Esophagus squamous epithelium (tissue), 5 donors: ENCODE measurements around the gene LEFTY2. TPM values are rescaled to one million over a fixed set of nuclear protein-coding genes. Genes with fewer than 3 reads are reported as not detected.

Source experiments
- DNase-seq: peaks from one replicate; lab custom pipeline; 2025; lab: John Stamatoyannopoulos, UW
- H3K27ac ChIP-seq, 4 donors: fragments of 200-600 bp; sonication (generic); one replicate each; pipeline ENCODE4 v1.5.1; 2016 to 2019; ENCODE audit warnings: mild to moderate bottlenecking in 1 of 4
- H3K27me3 ChIP-seq, 4 donors: fragments of 200-600 bp; sonication (generic); 1 replicate in 3 of 4; 2 replicates in 1 of 4; pipeline versions ENCODE4 v1.5.1 to v1.6.0; 2017 to 2021; ENCODE audit warnings: antibody characterized with exemption in 1 of 4
- H3K36me3 ChIP-seq, 3 donors: fragments of 200-600 bp; sonication (generic); one replicate each; pipeline ENCODE4 v1.5.1; 2016 to 2019
- H3K4me1 ChIP-seq, 3 donors: fragments of 200-600 bp; sonication (generic); one replicate each; pipeline ENCODE4 v1.5.1; 2017 to 2019
- H3K4me3 ChIP-seq, 4 donors: fragments of 200-600 bp; sonication (generic); 1 replicate in 3 of 4; 2 replicates in 1 of 4; pipeline ENCODE4 v1.5.1; 2016 to 2019; ENCODE audit warnings: mild to moderate bottlenecking in 2 of 4, moderate library complexity in 1 of 4
- H3K9me3 ChIP-seq, 3 donors: fragments of 200-600 bp; sonication (generic); one replicate each; pipeline ENCODE4 v1.5.1; 2016 to 2019
- POLR2A ChIP-seq, 4 donors: fragments of 450-650 bp; IDR thresholded peaks; one replicate each; pipeline ENCODE4 v1.6.1; 2017; ENCODE audit warnings: antibody characterized with exemption in 4 of 4, mild to moderate bottlenecking in 4 of 4, moderate library complexity in 3 of 4
- WGBS, 2 donors: methylation state at CpG; one replicate each; pipeline ENCODE4 v1.1.5; 2018; 5-methylcytosine and 5-hydroxymethylcytosine counted together
- intact Hi-C: fragments of 100-400 bp; cut with DNase I; formaldehyde crosslinking; loops from one replicate; pipeline ENCODE4 v1.15.0; 2022
- total RNA-seq, 4 donors: library from RNA; depleted of rRNA; stranded (reverse); fragments of >200 nt; gene quantifications; one replicate each; pipeline ENCODE4 v1.1.0, GENCODE V29; 2016
- TF ChIP-seq, protein P1 (sequence below), 6 experiments: fragments of 450-650 bp in 4 of 6; fragments of 200-600 bp in 2 of 6; sonication (generic) in 2 of 6; IDR thresholded peaks; one replicate each; pipeline ENCODE4 v1.5.1; 2016 to 2019; ENCODE audit warnings: antibody characterized with exemption in 6 of 6, mild to moderate bottlenecking in 4 of 6, moderate library complexity in 4 of 6
- donor health status: DM: yes; HTN: yes; CAD: no.

The LEFTY2 gene
- total RNA-seq, 4 donors from 2014 or later: not detected

DNA sequence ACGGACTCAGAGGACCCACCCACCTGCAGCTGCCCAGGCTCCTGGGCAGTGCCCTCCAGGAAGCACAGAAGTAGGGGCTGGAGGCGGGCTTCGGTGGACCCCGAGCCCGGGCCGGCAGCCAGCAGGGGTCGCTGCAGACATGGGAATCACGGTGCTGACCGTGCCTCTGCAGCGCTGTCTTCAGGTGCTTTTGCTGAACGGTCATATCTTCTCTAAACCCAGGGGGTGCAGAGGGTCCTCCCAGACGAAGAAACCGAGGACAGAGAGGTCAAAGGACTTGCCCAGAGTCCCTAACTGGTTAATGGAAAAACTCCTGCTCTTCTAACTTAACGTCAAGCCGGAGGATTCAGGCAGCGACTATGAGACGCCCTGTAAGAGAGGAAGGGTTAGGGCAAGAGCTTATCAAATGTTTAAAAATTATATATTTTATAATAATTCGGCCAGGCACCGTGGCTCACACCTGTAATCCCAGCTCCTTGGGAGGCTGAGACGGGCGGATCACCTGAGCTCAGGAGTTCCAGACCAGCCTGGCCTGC is 21.5 kb upstream of the LEFTY2 start:
- DNase-seq: no peak
- no peaks in the 10 kb centered on the region for H3K9me3 ChIP-seq
- TF ChIP-seq POLR2A (IDR thresholded peaks at IDR 0.05): no peak
- TF ChIP-seq, protein P1, sequence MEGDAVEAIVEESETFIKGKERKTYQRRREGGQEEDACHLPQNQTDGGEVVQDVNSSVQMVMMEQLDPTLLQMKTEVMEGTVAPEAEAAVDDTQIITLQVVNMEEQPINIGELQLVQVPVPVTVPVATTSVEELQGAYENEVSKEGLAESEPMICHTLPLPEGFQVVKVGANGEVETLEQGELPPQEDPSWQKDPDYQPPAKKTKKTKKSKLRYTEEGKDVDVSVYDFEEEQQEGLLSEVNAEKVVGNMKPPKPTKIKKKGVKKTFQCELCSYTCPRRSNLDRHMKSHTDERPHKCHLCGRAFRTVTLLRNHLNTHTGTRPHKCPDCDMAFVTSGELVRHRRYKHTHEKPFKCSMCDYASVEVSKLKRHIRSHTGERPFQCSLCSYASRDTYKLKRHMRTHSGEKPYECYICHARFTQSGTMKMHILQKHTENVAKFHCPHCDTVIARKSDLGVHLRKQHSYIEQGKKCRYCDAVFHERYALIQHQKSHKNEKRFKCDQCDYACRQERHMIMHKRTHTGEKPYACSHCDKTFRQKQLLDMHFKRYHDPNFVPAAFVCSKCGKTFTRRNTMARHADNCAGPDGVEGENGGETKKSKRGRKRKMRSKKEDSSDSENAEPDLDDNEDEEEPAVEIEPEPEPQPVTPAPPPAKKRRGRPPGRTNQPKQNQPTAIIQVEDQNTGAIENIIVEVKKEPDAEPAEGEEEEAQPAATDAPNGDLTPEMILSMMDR (IDR thresholded peaks at IDR 0.05): peak in 4 of 6 experiments; percentile 27 to 44 (median 38)
- no peak overlapping the region for H3K27ac ChIP-seq
- no peaks in the 10 kb centered on the region for H3K36me3 ChIP-seq
- intact Hi-C loops: no loop called here
- H3K4me1 ChIP-seq: peaks cover 0 to 4% (median 0%) of the 10 kb centered on the region in 3 donors
- 32 to 44% methylated on average over 17 to 19 of the region's 21 CpGs for WGBS, 2 donors
- H3K4me3 ChIP-seq: no peak overlapping the region
- peaks cover 0 to 14% (median 2%) of the 10 kb centered on the region in 4 donors for H3K27me3 ChIP-seq

DNA sequence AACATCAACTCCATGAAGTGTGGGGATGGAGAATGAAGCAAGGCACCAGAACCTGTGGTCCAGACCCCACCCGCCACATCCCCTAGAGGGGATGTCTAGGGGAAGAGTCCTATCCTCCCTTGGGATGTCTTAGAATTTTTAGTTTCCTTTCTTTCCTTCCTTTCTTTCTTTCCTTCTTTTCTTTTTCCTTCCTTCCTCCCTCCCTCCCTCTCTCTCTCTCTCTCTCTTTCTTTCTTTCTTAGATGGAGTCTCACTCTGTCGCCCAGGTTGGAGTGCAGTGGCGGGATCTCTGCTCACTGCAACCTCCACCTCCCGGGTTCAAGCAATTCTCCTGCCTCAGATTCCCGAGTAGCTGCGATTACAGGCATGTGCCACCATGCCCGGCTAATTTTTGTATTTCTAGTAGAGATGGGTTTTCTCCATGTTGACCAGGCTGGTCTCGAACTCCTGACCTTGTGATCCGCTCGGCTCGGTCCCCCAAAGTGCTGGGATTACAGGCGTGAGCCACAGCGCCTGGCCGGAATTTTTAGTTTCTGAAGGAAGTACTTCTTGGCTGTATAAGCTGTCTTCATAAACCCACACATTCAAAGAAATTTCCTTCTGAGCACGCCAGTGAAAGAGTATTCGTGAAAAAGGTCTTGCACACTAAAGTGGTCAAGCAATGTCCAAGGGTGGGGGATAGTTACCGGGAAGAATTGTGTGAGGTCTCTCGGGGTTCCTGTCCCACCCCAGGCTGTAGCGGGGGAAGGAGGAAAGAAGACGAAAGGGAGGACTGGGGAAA is 20.8 kb upstream of the LEFTY2 start:
- 61 to 72% methylated on average over 19 to 20 of the region's 20 CpGs for WGBS, 2 donors
- Histone ChIP-seq H3K27me3 (peaks cover 0 to 14% (median 2%) of the 10 kb centered on the region in 4 donors), H3K36me3 (no peaks in the 10 kb centered on the region), H3K4me1 (peaks cover 0 to 4% (median 0%) of the 10 kb centered on the region in 3 donors), H3K27ac (no peak overlapping the region), H3K9me3 (no peaks in the 10 kb centered on the region), H3K4me3 (no peak overlapping the region)
- DNase-seq: no peak
- no peak for TF ChIP-seq POLR2A (IDR thresholded peaks at IDR 0.05)
- TF ChIP-seq, protein P1 (IDR thresholded peaks at IDR 0.05): no peak
- intact Hi-C loops: no loop called here

DNA sequence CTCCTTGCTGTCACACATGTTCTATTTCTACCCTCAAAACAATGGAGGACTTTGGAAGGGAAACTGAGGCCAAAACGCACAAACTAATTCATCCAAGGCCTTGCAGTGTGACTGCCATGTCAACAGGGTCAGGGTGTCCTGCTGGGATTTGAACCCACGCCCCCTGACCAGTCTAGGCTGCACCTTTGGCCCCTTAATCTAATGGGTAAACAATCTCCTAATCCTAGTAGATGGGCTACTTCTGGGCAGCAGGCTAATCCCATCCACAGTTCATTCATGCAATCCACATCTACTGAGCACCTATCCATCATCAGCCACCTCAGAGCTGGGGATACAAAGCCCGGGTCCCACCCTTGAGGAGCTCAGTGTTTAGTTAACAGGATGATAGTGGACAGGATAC is 17.0 kb upstream of the LEFTY2 start:
- no peak for DNase-seq
- intact Hi-C loops: no loop called here
- H3K27me3 ChIP-seq: peaks cover 0 to 19% (median 2%) of the 10 kb centered on the region in 4 donors
- 56 to 60% methylated on average over 2 to 3 of the region's 3 CpGs for WGBS, 2 donors
- H3K4me1 ChIP-seq: peaks cover 0 to 4% (median 0%) of the 10 kb centered on the region in 3 donors
- H3K27ac ChIP-seq: no peak overlapping the region
- H3K4me3 ChIP-seq: no peak overlapping the region
- H3K9me3 ChIP-seq: no peaks in the 10 kb centered on the region
- no peaks in the 10 kb centered on the region for H3K36me3 ChIP-seq
- TF ChIP-seq POLR2A (IDR thresholded peaks at IDR 0.05): no peak
- TF ChIP-seq, protein P1 (IDR thresholded peaks at IDR 0.05): no peak

DNA sequence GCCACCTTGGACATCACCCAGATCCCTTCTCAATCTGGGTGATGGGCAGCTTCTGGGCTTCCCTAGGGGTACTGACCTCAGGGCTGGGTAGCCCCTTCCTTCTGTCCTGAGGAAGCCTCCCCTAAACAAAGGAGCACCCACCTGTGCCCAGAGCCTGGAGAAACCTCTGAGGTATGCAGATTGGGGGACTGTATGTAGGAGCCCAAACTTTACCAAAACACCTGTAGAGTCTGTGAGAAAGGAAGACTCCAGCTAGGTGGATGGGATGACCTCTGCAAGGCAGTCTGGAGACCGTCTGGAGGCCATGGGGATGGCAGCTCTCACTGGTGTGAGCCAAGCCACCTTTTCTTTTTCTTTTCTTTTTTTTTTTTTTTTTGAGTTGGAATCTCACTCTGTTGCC is 13.7 kb upstream of the LEFTY2 start:
- intact Hi-C loops: no loop called here
- DNase-seq: no peak
- Histone ChIP-seq H3K27me3 (peaks cover 0 to 20% (median 0%) of the 10 kb centered on the region in 4 donors), H3K4me3 (no peak overlapping the region), H3K9me3 (no peaks in the 10 kb centered on the region), H3K4me1 (no peaks in the 10 kb centered on the region), H3K27ac (no peak overlapping the region), H3K36me3 (no peaks in the 10 kb centered on the region)
- WGBS, 2 donors: 81 to 93% methylated on average over 1 of the region's 1 CpG
- TF ChIP-seq POLR2A (IDR thresholded peaks at IDR 0.05): no peak
- TF ChIP-seq, protein P1 (IDR thresholded peaks at IDR 0.05): no peak

DNA sequence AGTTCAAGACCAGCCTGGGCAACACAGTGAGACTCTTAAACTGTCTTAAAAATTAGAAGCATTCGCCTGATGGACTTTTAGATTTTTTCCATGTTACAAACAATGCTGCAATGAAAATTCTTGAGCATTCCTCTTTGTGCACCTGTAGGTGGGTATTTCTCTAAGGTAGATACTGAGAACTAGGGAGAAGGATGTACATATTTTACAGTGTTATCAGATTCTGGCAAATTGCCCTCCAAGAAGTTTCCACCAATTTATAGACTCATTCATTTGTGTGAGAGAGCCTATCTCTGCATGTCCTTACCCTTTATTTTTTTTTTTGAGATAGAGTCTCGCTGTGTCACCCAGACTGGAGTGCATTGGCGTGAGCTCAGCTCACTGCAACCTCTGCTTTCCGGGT is 12.3 kb upstream of the LEFTY2 start:
- H3K4me1 ChIP-seq: no peaks in the 10 kb centered on the region
- H3K9me3 ChIP-seq: no peaks in the 10 kb centered on the region
- 96 to 100% methylated on average over 3 to 4 of the region's 4 CpGs for WGBS, 2 donors
- no peaks in the 10 kb centered on the region for H3K36me3 ChIP-seq
- H3K27ac ChIP-seq: no peak overlapping the region
- intact Hi-C loops: no loop called here
- no peak overlapping the region for H3K4me3 ChIP-seq
- peaks cover 0 to 28% (median 0%) of the 10 kb centered on the region in 4 donors for H3K27me3 ChIP-seq
- TF ChIP-seq, protein P1 (IDR thresholded peaks at IDR 0.05): no peak
- no peak for TF ChIP-seq POLR2A (IDR thresholded peaks at IDR 0.05)
- DNase-seq: no peak
